ENCODE data around the gene CCNB3.

CCNB3 gene

DNA sequence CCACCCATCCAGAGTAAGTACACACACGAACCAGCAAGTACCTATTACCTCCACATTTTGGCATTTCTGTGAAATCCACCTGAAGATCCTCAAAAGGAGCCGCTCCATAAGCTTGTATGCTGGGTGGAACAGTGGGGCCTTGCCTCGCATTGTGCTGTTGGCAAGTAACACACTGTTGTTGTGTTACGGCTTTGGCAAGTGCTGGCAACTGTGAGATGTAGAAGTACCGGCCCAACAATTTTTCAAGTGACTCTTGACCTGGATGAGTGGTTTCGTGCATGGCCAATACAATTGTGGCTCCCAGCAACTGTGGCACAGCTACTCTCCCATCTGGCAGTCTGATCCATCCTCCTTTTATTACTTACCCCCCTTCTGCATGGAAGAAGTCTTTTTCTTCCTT is 128.7 kb downstream of the CCNB3 start:
- no peaks in the 10 kb centered on the region for H3F3A ChIP-seq (ENCODE audit: insufficient read depth, low read length)
- no peaks in the 10 kb centered on the region for H3K4me1 ChIP-seq (ENCODE audit: low read length)
- no peak overlapping the region for H3K27ac ChIP-seq (ENCODE audit: low read length)
- no peaks in the 10 kb centered on the region for H3K9me2 ChIP-seq (replicated peaks; ENCODE audit: insufficient read depth, low read length)
- no peak overlapping the region for H3K9ac ChIP-seq (ENCODE audit: low read length)
- H2AFZ ChIP-seq (ENCODE audit: low read length): no peak overlapping the region
- no peaks in the 10 kb centered on the region for H3K36me3 ChIP-seq (replicated peaks; ENCODE audit: insufficient read depth, low read length)
- H3K4me3 ChIP-seq (ENCODE audit: low read length): no peak overlapping the region
- H3K27me3 ChIP-seq (replicated peaks; ENCODE audit: insufficient read depth, low read length): no peaks in the 10 kb centered on the region
- DNase-seq: no peak
- H4K20me1 ChIP-seq (ENCODE audit: insufficient read depth, low read length): no peaks in the 10 kb centered on the region
- TF ChIP-seq EZH2 (optimal IDR thresholded peaks at IDR 0.05; ENCODE audit: low read depth, low read length): no peak
- TF ChIP-seq EZH2phosphoT487 (IDR thresholded peaks at IDR 0.05; ENCODE audit: low read length): no peak
- TF ChIP-seq, protein P1, sequence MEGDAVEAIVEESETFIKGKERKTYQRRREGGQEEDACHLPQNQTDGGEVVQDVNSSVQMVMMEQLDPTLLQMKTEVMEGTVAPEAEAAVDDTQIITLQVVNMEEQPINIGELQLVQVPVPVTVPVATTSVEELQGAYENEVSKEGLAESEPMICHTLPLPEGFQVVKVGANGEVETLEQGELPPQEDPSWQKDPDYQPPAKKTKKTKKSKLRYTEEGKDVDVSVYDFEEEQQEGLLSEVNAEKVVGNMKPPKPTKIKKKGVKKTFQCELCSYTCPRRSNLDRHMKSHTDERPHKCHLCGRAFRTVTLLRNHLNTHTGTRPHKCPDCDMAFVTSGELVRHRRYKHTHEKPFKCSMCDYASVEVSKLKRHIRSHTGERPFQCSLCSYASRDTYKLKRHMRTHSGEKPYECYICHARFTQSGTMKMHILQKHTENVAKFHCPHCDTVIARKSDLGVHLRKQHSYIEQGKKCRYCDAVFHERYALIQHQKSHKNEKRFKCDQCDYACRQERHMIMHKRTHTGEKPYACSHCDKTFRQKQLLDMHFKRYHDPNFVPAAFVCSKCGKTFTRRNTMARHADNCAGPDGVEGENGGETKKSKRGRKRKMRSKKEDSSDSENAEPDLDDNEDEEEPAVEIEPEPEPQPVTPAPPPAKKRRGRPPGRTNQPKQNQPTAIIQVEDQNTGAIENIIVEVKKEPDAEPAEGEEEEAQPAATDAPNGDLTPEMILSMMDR (IDR thresholded peaks at IDR 0.05; ENCODE audit: low read length): no peak
- no peaks in the 10 kb centered on the region for H3K79me2 ChIP-seq (ENCODE audit: low read length)
- no peak overlapping the region for H3K4me2 ChIP-seq (ENCODE audit: low read depth, low read length)
- no peaks in the 10 kb centered on the region for H3K9me3 ChIP-seq (replicated peaks; ENCODE audit: insufficient read depth, low read length)

DNA sequence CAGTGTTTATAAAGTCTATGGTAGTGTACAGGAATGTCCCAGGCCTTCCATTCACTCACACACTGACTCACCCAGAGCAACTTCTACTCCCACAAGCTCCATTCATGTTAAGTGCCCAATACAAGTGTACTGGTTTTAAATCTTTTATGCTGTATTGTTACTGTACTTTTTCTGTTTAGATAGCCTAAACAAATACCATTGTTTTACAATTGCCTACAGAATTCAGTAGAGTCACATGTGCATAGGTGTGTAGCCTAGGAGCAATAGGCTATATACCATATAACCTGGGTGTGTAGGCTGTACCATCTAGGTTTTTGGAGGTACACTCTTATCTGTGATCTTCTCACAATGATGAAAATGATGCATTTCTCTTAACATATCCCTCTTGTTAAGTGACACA is 139.4 kb downstream of the CCNB3 start:
- no peak overlapping the region for H3K4me3 ChIP-seq (ENCODE audit: low read length)
- TF ChIP-seq EZH2 (optimal IDR thresholded peaks at IDR 0.05; ENCODE audit: low read depth, low read length) (no peak), EZH2phosphoT487 (IDR thresholded peaks at IDR 0.05; ENCODE audit: low read length) (no peak)
- TF ChIP-seq, protein P1 (IDR thresholded peaks at IDR 0.05; ENCODE audit: low read length): no peak
- no peak overlapping the region for H3K27ac ChIP-seq (ENCODE audit: low read length)
- no peaks in the 10 kb centered on the region for H3K9me2 ChIP-seq (replicated peaks; ENCODE audit: insufficient read depth, low read length)
- H3K79me2 ChIP-seq (ENCODE audit: low read length): no peaks in the 10 kb centered on the region
- no peaks in the 10 kb centered on the region for H3K4me1 ChIP-seq (ENCODE audit: low read length)
- DNase-seq: no peak
- no peaks in the 10 kb centered on the region for H4K20me1 ChIP-seq (ENCODE audit: insufficient read depth, low read length)
- no peak overlapping the region for H3K4me2 ChIP-seq (ENCODE audit: low read depth, low read length)
- H3K9ac ChIP-seq (ENCODE audit: low read length): no peak overlapping the region
- no peaks in the 10 kb centered on the region for H3F3A ChIP-seq (ENCODE audit: insufficient read depth, low read length)
- no peaks in the 10 kb centered on the region for H3K36me3 ChIP-seq (replicated peaks; ENCODE audit: insufficient read depth, low read length)
- no peaks in the 10 kb centered on the region for H3K9me3 ChIP-seq (replicated peaks; ENCODE audit: insufficient read depth, low read length)
- H2AFZ ChIP-seq (ENCODE audit: low read length): no peak overlapping the region
- no peaks in the 10 kb centered on the region for H3K27me3 ChIP-seq (replicated peaks; ENCODE audit: insufficient read depth, low read length)

DNA sequence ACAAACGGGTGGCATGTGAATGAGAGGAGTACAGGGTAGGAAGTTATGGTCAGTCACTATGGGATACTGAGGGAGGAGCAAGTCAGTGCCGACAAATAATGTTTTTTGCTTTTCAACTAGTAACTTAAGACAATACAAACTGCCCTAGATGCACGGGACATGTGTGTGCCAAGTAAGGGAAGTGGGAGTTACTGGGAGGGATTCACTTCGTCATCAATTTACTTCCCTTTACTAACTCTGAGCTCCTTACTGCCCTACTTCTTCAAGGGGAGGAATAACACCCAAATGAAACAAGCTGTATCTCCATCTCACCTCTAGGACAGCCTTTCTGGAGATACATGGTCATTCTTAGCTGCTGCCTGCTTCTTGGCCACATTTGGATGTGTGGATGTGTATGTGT is 168.4 kb downstream of the CCNB3 start:
- no peak overlapping the region for H3K27ac ChIP-seq (ENCODE audit: low read length)
- H4K20me1 ChIP-seq (ENCODE audit: insufficient read depth, low read length): no peaks in the 10 kb centered on the region
- H3K79me2 ChIP-seq (ENCODE audit: low read length): no peaks in the 10 kb centered on the region
- no peak overlapping the region for H3K4me3 ChIP-seq (ENCODE audit: low read length)
- no peak overlapping the region for H3K9ac ChIP-seq (ENCODE audit: low read length)
- H3K9me3 ChIP-seq (replicated peaks; ENCODE audit: insufficient read depth, low read length): no peaks in the 10 kb centered on the region
- H3K36me3 ChIP-seq (replicated peaks; ENCODE audit: insufficient read depth, low read length): no peaks in the 10 kb centered on the region
- no peak overlapping the region for H2AFZ ChIP-seq (ENCODE audit: low read length)
- no peak for TF ChIP-seq EZH2phosphoT487 (IDR thresholded peaks at IDR 0.05; ENCODE audit: low read length)
- TF ChIP-seq, protein P1 (IDR thresholded peaks at IDR 0.05; ENCODE audit: low read length): no peak
- no peak for TF ChIP-seq EZH2 (optimal IDR thresholded peaks at IDR 0.05; ENCODE audit: low read depth, low read length)
- no peak overlapping the region for H3K4me2 ChIP-seq (ENCODE audit: low read depth, low read length)
- H3F3A ChIP-seq (ENCODE audit: insufficient read depth, low read length): no peaks in the 10 kb centered on the region
- H3K4me1 ChIP-seq (ENCODE audit: low read length): no peaks in the 10 kb centered on the region
- H3K9me2 ChIP-seq (replicated peaks; ENCODE audit: insufficient read depth, low read length): no peaks in the 10 kb centered on the region
- DNase-seq: no peak
- H3K27me3 ChIP-seq (replicated peaks; ENCODE audit: insufficient read depth, low read length): no peaks in the 10 kb centered on the region

Measured in MM.1S (cell line).